ENCODE results near the gene COL5A2.

The COL5A2 gene

GRCh38 chr2:189088591-189089205 is 90.9 kb downstream of the COL5A2 start:
- no peaks in the 10 kb centered on the region for H3K9me3 Mint-ChIP-seq
- no peak for ATAC-seq (ENCODE audit: low read depth)
- H3K27me3 Mint-ChIP-seq, result no peaks in the 10 kb centered on the region
- H3K4me1 Mint-ChIP-seq, result no peaks in the 10 kb centered on the region
- H3K4me3 Mint-ChIP-seq, result no peak overlapping the region
- DNase-seq (ENCODE audit: low spot score in 2 of 2), result no peak
- no peaks in the 10 kb centered on the region for H3K36me3 Mint-ChIP-seq
- no peak overlapping the region for H3K27ac Mint-ChIP-seq

GRCh38 chr2:189086710-189087109 is 92.9 kb downstream of the COL5A2 start:
- Mint-ChIP-seq H3K36me3 (no peaks in the 10 kb centered on the region), H3K27me3 (no peaks in the 10 kb centered on the region), H3K4me3 (no peak overlapping the region), H3K27ac (no peak overlapping the region), H3K9me3 (no peaks in the 10 kb centered on the region), H3K4me1 (no peaks in the 10 kb centered on the region)
- no peak for DNase-seq (ENCODE audit: low spot score in 2 of 2)
- ATAC-seq (ENCODE audit: low read depth), result no peak

GRCh38 chr2:189086250-189086649 is 93.3 kb downstream of the COL5A2 start:
- DNase-seq (ENCODE audit: low spot score in 2 of 2) (no peak), ATAC-seq (ENCODE audit: low read depth) (no peak)
- Mint-ChIP-seq H3K27me3 (no peaks in the 10 kb centered on the region), H3K4me1 (no peaks in the 10 kb centered on the region), H3K9me3 (no peaks in the 10 kb centered on the region), H3K4me3 (no peak overlapping the region), H3K36me3 (no peaks in the 10 kb centered on the region), H3K27ac (no peak overlapping the region)

GRCh38 chr2:189083606-189084005 is 96.0 kb downstream of the COL5A2 start:
- no peak overlapping the region for H3K4me3 Mint-ChIP-seq
- H3K9me3 Mint-ChIP-seq, result no peaks in the 10 kb centered on the region
- no peak overlapping the region for H3K27ac Mint-ChIP-seq
- no peaks in the 10 kb centered on the region for H3K36me3 Mint-ChIP-seq
- DNase-seq (ENCODE audit: low spot score in 2 of 2) (no peak), ATAC-seq (ENCODE audit: low read depth) (no peak)
- no peaks in the 10 kb centered on the region for H3K4me1 Mint-ChIP-seq
- no peaks in the 10 kb centered on the region for H3K27me3 Mint-ChIP-seq

GRCh38 chr2:189083106-189083505 is 96.5 kb downstream of the COL5A2 start:
- Mint-ChIP-seq H3K27ac (no peak overlapping the region), H3K4me1 (no peaks in the 10 kb centered on the region), H3K4me3 (no peak overlapping the region), H3K9me3 (no peaks in the 10 kb centered on the region), H3K27me3 (no peaks in the 10 kb centered on the region), H3K36me3 (no peaks in the 10 kb centered on the region)
- no peak for DNase-seq (ENCODE audit: low spot score in 2 of 2)
- no peak for ATAC-seq (ENCODE audit: low read depth)

GRCh38 chr2:189082376-189082975 is 97.1 kb downstream of the COL5A2 start:
- Mint-ChIP-seq H3K4me3 (no peak overlapping the region), H3K27ac (no peak overlapping the region), H3K4me1 (no peaks in the 10 kb centered on the region), H3K9me3 (no peaks in the 10 kb centered on the region), H3K27me3 (no peaks in the 10 kb centered on the region), H3K36me3 (no peaks in the 10 kb centered on the region)
- DNase-seq (ENCODE audit: low spot score in 2 of 2), result no peak
- ATAC-seq (ENCODE audit: low read depth), result no peak

- no peaks in the 10 kb centered on the region for H3K9me3 Mint-ChIP-seq
- ATAC-seq (ENCODE audit: low read depth) (no peak), DNase-seq (ENCODE audit: low spot score in 2 of 2) (no peak)
- H3K27me3 Mint-ChIP-seq, result no peaks in the 10 kb centered on the region
- H3K4me1 Mint-ChIP-seq, result peaks cover 3% of the 10 kb centered on the region
- H3K27ac Mint-ChIP-seq, result no peak overlapping the region
- H3K4me3 Mint-ChIP-seq, result no peak overlapping the region
- H3K36me3 Mint-ChIP-seq, result no peaks in the 10 kb centered on the region
These were observed 103.0 kb downstream of the COL5A2 start for GRCh38 chr2:189076572-189076971.

GRCh38 chr2:189076120-189076519 is 103.4 kb downstream of the COL5A2 start:
- ATAC-seq (ENCODE audit: low read depth) (no peak), DNase-seq (ENCODE audit: low spot score in 2 of 2) (no peak)
- peaks cover 3% of the 10 kb centered on the region for H3K4me1 Mint-ChIP-seq
- H3K27ac Mint-ChIP-seq, result no peak overlapping the region
- H3K36me3 Mint-ChIP-seq, result no peaks in the 10 kb centered on the region
- H3K4me3 Mint-ChIP-seq, result no peak overlapping the region
- no peaks in the 10 kb centered on the region for H3K27me3 Mint-ChIP-seq
- H3K9me3 Mint-ChIP-seq, result no peaks in the 10 kb centered on the region

- Mint-ChIP-seq H3K4me3 (no peak overlapping the region), H3K27me3 (no peaks in the 10 kb centered on the region), H3K4me1 (peaks cover 3% of the 10 kb centered on the region), H3K36me3 (no peaks in the 10 kb centered on the region), H3K9me3 (no peaks in the 10 kb centered on the region), H3K27ac (no peak overlapping the region)
- no peak for ATAC-seq (ENCODE audit: low read depth)
- no peak for DNase-seq (ENCODE audit: low spot score in 2 of 2)
These were observed 105.1 kb downstream of the COL5A2 start for GRCh38 chr2:189074506-189074905.

GRCh38 chr2:189072036-189072435 is 107.5 kb downstream of the COL5A2 start:
- peaks cover 3% of the 10 kb centered on the region for H3K4me1 Mint-ChIP-seq

GRCh38 chr2:189069855-189070619 is 109.5 kb downstream of the COL5A2 start:
- no peaks in the 10 kb centered on the region for H3K9me3 Mint-ChIP-seq
- DNase-seq (ENCODE audit: low spot score in 2 of 2) (no peak), ATAC-seq (ENCODE audit: low read depth) (no peak)
- no peaks in the 10 kb centered on the region for H3K27me3 Mint-ChIP-seq
- no peak overlapping the region for H3K27ac Mint-ChIP-seq
- peaks cover 3% of the 10 kb centered on the region for H3K4me1 Mint-ChIP-seq
- H3K36me3 Mint-ChIP-seq, result no peaks in the 10 kb centered on the region
- no peak overlapping the region for H3K4me3 Mint-ChIP-seq

More at GRCh38 chr2:189072036-189072435, 107.5 kb downstream of the COL5A2 start:
- Mint-ChIP-seq H3K9me3 (no peaks in the 10 kb centered on the region), H3K27me3 (no peaks in the 10 kb centered on the region), H3K27ac (no peak overlapping the region), H3K36me3 (no peaks in the 10 kb centered on the region), H3K4me3 (no peak overlapping the region)
- DNase-seq (ENCODE audit: low spot score in 2 of 2), result no peak
- ATAC-seq (ENCODE audit: low read depth), result no peak

- H3K4me1 Mint-ChIP-seq, result no peaks in the 10 kb centered on the region
- no peaks in the 10 kb centered on the region for H3K36me3 Mint-ChIP-seq
- H3K27me3 Mint-ChIP-seq, result no peaks in the 10 kb centered on the region
- no peak overlapping the region for H3K27ac Mint-ChIP-seq
- ATAC-seq (ENCODE audit: low read depth), result no peak
- no peak for DNase-seq (ENCODE audit: low spot score in 2 of 2)
- no peak overlapping the region for H3K4me3 Mint-ChIP-seq
- H3K9me3 Mint-ChIP-seq, result no peaks in the 10 kb centered on the region
These were observed 113.5 kb downstream of the COL5A2 start for GRCh38 chr2:189066037-189066436.

- Mint-ChIP-seq H3K9me3 (no peaks in the 10 kb centered on the region), H3K36me3 (no peaks in the 10 kb centered on the region), H3K27me3 (no peaks in the 10 kb centered on the region), H3K4me1 (no peaks in the 10 kb centered on the region), H3K27ac (no peak overlapping the region), H3K4me3 (no peak overlapping the region)
- no peak for DNase-seq (ENCODE audit: low spot score in 2 of 2)
- ATAC-seq (ENCODE audit: low read depth), result no peak
These were observed 119.4 kb downstream of the COL5A2 start for GRCh38 chr2:189060096-189060642.

- no peaks in the 10 kb centered on the region for H3K9me3 Mint-ChIP-seq
- no peak for ATAC-seq (ENCODE audit: low read depth)
- H3K36me3 Mint-ChIP-seq, result no peaks in the 10 kb centered on the region
- no peak overlapping the region for H3K27ac Mint-ChIP-seq
- H3K4me1 Mint-ChIP-seq, result no peaks in the 10 kb centered on the region
- no peaks in the 10 kb centered on the region for H3K27me3 Mint-ChIP-seq
- DNase-seq (ENCODE audit: low spot score in 2 of 2), result no peak
- no peak overlapping the region for H3K4me3 Mint-ChIP-seq
These were observed 122.2 kb downstream of the COL5A2 start for GRCh38 chr2:189057316-189057715.

All from memory B cell (primary cell).